Activated naive CD4-positive, alpha-beta T cell treated with anti-CD3 and anti-CD28 coated beads, Interleukin-2, amount 50 U/mL, for 16 hours (primary cell): ENCODE results near the gene BTBD1.
"Not testable (repeated sequence)": the region's sequence is repeated elsewhere in the genome, so short reads cannot be mapped to it uniquely, and the experiment has no call there.

Source experiments
- DNase-seq: peaks from one replicate; pipeline ENCODE4 v3.0.0-alpha.2; 2020

BTBD1 gene

DNA sequence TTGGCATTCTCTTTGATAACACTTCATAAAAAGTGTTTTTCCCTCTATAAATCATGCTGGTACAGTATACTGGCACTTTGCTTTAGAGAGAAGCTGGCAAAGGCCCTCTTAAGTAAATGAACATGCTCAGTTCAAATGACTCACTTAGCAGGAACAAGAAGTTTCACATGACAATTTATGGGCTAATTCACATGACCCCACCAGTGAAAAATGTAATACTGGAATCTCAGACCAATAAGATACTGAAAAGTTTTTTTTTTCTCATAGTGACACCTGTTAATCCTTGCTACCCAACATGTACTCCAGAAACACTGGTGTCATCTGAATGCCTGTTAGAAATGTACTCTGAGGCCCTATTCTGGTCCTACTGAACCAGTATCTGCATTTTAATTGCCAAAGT is 13.9 kb downstream of the BTBD1 start:
- no peak for DNase-seq

DNA sequence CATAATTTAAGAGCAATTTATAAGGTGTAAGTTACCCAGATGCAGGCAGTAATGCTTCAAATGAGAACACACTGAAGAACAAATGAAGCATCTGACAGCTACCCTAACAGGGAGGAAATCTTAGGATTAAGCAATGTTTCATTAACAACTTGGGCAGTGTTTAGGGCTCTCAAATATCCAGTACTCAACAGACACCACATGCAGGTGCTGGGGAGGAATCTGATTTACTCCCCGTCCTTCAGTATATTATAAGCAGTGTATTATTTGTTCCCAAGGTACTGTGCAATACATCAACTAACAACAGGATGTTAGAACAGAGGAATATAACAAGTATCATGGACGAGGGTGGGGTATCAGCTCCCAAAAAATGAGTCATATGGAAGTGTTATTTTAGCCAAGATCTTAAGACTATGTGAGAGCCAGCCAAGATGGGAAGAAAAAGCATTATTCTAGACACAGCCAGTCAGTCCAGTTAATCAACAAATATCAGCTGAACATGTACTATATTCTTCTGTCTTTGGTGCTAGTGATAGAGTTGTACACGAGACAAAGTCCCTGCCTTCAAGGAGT is 20.4 kb downstream of the BTBD1 start:
- no peak for DNase-seq

GRCh38 chr15:83044156-83044555 is 22.9 kb downstream of the BTBD1 start:
- no peak for DNase-seq

GRCh38 chr15:83039206-83039605 is 27.8 kb downstream of the BTBD1 start:
- no peak for DNase-seq

DNA sequence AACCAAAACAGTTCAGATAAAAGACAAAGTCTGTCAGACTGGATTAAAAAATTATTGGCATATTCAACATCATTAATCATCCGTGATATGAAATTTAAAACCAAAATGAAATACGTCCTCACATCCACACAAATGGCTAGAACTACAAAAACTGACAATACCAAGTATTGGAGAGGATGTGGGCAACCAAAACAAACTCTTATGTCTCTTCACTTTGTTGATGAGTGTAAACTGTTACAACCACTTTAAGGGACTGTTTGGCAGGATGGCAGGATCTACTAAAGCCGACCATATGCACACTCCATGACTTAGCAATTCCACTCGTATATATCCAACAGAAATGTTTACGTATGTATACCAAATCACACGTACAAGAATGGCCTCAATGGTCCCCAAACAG is 30.8 kb downstream of the BTBD1 start:
- DNase-seq: no peak

DNA sequence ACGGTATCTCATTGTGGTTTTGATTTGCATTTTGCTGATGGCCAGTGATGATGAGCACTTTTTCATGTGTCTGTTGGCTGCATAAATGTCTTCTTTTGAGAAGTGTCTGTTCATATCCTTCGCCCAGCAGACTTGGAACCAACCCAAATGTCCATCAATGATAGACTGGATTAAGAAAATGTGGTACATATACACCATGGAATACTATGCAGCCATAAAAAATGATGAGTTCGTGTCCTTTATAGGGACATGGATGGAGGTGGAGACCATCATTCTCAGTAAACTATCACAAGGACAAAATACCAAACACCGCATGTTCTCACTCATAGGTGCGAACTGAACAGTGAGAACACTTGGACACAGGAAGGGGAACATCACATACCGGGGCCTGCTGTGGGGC is 35.8 kb downstream of the BTBD1 start:
- not testable (repeated sequence) for DNase-seq

GRCh38 chr15:83030021-83030420 is 37.0 kb downstream of the BTBD1 start:
- no peak for DNase-seq

- DNase-seq: no peak
Measured at GRCh38 chr15:83018436-83018835, 48.6 kb downstream of the BTBD1 start.

DNA sequence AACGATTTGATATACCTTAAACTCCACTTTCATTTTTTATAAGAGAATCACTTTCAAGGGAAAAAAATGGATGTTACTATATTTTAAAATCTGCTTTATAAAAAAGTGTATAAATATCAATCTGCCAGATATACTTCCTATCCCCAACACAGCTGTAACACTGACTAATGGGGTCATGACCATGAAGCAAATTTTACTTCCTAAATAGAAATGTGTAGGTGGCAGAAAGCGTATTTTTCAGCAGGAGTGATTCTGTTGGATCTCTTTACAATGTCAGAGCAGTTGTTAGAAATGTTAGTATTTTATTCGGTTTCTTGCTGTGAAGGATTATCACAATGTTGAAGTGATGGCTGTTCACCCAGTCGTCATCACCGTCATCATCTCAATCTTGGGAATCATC is 50.1 kb downstream of the BTBD1 start:
- no peak for DNase-seq

DNA sequence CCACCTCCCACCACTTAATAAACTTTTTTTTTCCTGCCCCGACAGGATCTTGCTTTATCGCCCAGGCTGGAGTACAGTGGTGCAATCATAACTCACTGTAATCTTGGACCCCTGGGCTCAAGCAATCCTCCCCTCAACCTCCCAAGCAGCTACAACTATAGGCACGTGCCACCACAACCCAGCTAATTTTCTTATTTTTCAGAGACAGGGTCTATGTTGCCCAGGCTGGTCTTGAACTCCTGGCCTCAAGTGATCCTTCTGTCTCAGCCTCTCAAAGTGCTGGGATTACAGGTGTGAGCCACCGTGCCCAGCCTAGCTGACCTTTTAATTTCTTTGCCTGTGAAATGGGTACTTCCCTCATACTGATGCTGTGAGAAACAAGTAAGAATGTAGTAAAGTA is 51.7 kb downstream of the BTBD1 start:
- DNase-seq: no peak

GRCh38 chr15:83014205-83014653 is 52.8 kb downstream of the BTBD1 start:
- DNase-seq: no peak

- no peak for DNase-seq
Measured at GRCh38 chr15:83012636-83013035, 54.4 kb downstream of the BTBD1 start.

- DNase-seq: no peak
Measured at GRCh38 chr15:83012076-83012426, 55.0 kb downstream of the BTBD1 start.

DNA sequence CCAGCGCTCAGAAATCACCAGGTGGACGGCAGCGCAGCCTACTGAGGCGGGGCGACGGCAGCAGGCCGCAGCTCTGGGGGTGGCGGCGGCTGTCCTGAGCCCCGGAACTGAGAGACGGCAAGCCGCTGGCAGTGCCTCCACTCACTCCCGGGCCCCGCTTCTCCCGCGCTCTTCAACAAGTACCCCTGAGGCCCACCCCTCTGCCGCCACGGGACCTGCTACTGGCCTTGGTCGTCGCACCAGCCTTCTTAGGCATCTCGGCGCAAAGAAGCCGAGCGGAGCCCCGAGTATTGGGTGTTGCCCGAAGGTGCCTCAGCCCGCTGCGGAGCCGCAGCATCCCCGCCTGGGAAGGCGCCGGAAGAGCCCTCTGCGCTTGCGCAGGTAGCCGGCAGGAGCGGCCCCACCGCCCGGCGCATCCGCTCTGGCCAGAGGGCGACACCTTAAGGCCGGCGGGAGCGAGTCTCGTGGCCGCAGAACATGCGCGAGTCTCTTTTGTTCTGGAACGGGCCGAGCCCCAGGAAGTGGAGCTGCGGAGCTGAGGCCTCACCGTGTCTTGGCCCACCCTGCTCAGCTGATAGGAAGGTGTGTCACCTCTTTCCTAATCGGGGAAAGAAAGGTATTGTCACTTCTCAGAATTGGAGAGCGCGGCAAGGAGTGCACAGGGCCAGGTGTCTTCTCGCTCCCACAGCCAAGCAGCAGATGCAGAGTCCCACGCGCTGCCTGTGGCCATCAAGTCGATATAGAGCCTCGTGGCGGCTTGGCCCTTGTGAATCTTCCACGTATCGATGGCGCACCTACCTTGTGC is 55.6 kb downstream of the BTBD1 start, which contains the start of gene C15orf40:
TSS of gene C15orf40 (minus strand) at position 369 of the 805 bp plus-strand sequence. CDS start at position 337, 32 bp downstream.
- peak; percentile 78 for DNase-seq

- peak; percentile 84 for DNase-seq
Measured at GRCh38 chr15:83010709-83011270, 56.3 kb downstream of the BTBD1 start.

DNA sequence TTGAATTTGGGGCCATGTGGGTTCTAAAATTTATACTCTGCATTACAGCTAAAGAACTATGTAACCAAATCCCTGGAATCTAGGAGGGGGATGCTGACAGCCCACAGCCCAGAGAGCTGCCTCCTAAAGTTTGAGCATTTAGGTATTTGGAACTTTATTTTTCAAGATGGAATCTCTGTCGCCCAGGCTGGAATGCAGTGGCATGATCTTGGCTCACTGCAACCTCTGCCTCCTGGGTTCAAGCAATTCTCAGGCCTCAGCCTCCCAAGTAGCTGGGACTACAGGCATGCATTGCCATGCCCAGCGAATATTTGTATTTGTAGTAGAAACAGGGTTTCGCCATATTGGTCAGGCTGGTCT is 66.4 kb downstream of the BTBD1 start:
- not testable (repeated sequence) for DNase-seq

GRCh38 chr15:82999905-83000671 is 67.0 kb downstream of the BTBD1 start:
- peak; percentile 26 for DNase-seq

- no peak for DNase-seq
Measured at GRCh38 chr15:82999426-82999825, 67.6 kb downstream of the BTBD1 start.

GRCh38 chr15:82995938-82996337 is 71.1 kb downstream of the BTBD1 start:
- no peak for DNase-seq

DNA sequence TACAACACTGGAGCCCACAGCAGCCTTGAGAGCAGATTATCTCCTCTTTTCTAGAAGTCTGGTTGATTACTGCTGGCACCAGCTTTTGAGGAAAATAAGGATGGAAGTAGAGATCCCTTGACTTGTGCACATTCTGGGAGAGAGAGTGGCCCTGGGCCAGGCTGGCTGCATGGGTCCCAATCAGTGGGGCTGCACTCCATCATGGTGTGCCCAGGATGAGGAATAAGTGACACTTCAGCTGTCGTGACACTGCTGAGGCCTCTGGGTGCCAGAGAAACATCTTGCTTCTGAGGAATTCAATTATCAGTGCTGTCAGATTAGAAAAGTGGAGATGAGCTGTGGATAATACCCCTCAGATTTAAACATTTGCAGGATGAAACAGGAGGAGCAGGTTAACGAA is 72.0 kb downstream of the BTBD1 start:
- no peak for DNase-seq

GRCh38 chr15:82993144-82993543 is 73.9 kb downstream of the BTBD1 start:
- DNase-seq: no peak

- no peak for DNase-seq
Measured at GRCh38 chr15:82992436-82992998, 74.5 kb downstream of the BTBD1 start.

- peak; percentile 21 for DNase-seq
Measured at GRCh38 chr15:82986442-82986780, 80.6 kb downstream of the BTBD1 start.
